Sigmoid colon (tissue), 4 donors: ENCODE results near the gene PPP1R7.

Experiments used
- CTCF ChIP-seq, 4 experiments: fragments of 450-650 bp in 3 of 4; fragments of 200-600 bp in 1 of 4; IDR thresholded peaks; one replicate each; pipeline ENCODE4 v1.5.1; 2016 to 2019; ENCODE audit warnings: antibody characterized with exemption in 4 of 4, mild to moderate bottlenecking in 3 of 4, moderate library complexity in 2 of 4
- EP300 ChIP-seq, 4 donors: sonication (generic); formaldehyde crosslinking; IDR thresholded peaks; one replicate each; pipeline ENCODE4 v1.6.1; 2017; ENCODE audit warnings: antibody characterized with exemption in 4 of 4
- POLR2A ChIP-seq, 2 donors: fragments of 450-650 bp; IDR thresholded peaks; one replicate each; pipeline ENCODE4 v1.6.1; 2016; ENCODE audit warnings: antibody characterized with exemption in 2 of 2, mild to moderate bottlenecking in 2 of 2, moderate library complexity in 2 of 2
- POLR2AphosphoS5 ChIP-seq, 4 donors: sonication (generic); formaldehyde crosslinking; IDR thresholded peaks; one replicate each; pipeline ENCODE4 v1.6.1; 2017; ENCODE audit warnings: antibody characterized with exemption in 4 of 4

DNA sequence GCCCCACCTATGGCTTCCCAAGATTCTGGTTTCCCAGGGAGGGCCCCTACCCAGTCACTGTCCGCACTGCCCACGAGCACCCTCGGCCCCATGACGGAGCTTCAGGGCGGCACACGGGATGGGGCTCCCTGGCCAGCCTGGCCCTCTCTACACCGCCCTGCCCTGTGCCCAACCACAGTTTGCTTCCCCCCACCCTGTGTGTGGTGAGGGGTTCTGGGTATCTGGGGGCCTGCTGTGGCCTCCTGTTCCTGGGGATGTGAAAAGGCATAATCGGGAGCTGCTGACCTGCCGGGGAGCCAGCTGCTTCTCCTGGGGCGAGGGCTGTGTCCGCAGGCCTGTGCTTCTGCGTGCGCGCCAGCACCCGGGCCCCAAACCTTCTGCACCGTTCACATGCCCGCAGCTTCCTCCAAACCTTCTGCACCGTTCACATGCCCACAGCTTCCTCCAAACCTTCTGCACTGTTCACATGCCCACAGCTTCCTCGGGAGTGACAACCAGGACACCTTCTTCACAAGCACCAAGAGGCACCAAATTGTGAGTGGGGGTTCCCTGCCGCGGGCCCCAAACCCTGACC is 50.6 kb downstream of the PPP1R7 start:
- TF ChIP-seq CTCF (IDR thresholded peaks at IDR 0.05) (no peak), EP300 (IDR thresholded peaks at IDR 0.05) (no peak), POLR2A (IDR thresholded peaks at IDR 0.05) (no peak), POLR2AphosphoS5 (IDR thresholded peaks at IDR 0.05) (no peak)
